Body of pancreas (tissue), 4 donors: ENCODE data around the gene TLN1. TPM values are rescaled to one million over a fixed set of nuclear protein-coding genes. Genes with fewer than 3 reads are reported as not detected.

Experiments used
- ATAC-seq: fragments of 150-250 bp; one replicate; pipeline ENCODE4 v1.9.1; 2016
- DNase-seq, 4 donors: peaks; one replicate each; pipeline ENCODE4 v3.0.0-alpha.2; 2019
- H3K27ac ChIP-seq, 4 donors: fragments of 200-600 bp; sonication (generic); 1 replicate in 3 of 4; 2 replicates in 1 of 4; pipeline versions ENCODE4 v1.5.1 to v1.6.1; 2016 to 2019; ENCODE audit warnings: mild to moderate bottlenecking in 1 of 4, mixed read lengths in 1 of 4, moderate library complexity in 1 of 4
- H3K27me3 ChIP-seq, 2 donors: fragments of 200-600 bp; sonication (generic); one replicate each; pipeline ENCODE4 v1.6.0; 2016; ENCODE audit warnings: mild to moderate bottlenecking in 1 of 2
- H3K36me3 ChIP-seq, 2 donors: fragments of 200-600 bp; sonication (generic); replicated peaks in 1 of 2; 2 replicates each; pipeline ENCODE4 v1.5.1; 2016; ENCODE audit warnings: low read depth in 2 of 2; ENCODE audit not compliant: insufficient read depth in 1 of 2
- H3K4me1 ChIP-seq: fragments of 200-600 bp; sonication (generic); one replicate; pipeline ENCODE4 v1.6.0; 2016
- H3K4me3 ChIP-seq, 2 donors: fragments of 200-600 bp; sonication (generic); 1 replicate in 1 of 2; 2 replicates in 1 of 2; pipeline ENCODE4 v1.5.1; 2016 to 2019
- H3K9me3 ChIP-seq, 3 donors: fragments of 200-600 bp; sonication (generic); 1 replicate in 2 of 3; 2 replicates in 1 of 3; pipeline ENCODE4 v1.5.1; 2016
- CTCF ChIP-seq, 7 experiments: fragments of 450-650 bp in 4 of 7; fragments of 200-600 bp in 3 of 7; sonication (generic) in 3 of 7; IDR thresholded peaks; one replicate each; pipeline ENCODE4 v1.5.1; 2016 to 2019; ENCODE audit warnings: antibody characterized with exemption in 7 of 7
- POLR2A ChIP-seq, 3 donors: fragments of 450-650 bp; IDR thresholded peaks; one replicate each; pipeline ENCODE4 v1.6.1; 2016; ENCODE audit warnings: antibody characterized with exemption in 3 of 3, mild to moderate bottlenecking in 2 of 3
- WGBS, 2 donors: methylation state at CpG; one replicate each; pipeline ENCODE4 v1.1.5; 2017; 5-methylcytosine and 5-hydroxymethylcytosine counted together
- intact Hi-C: fragments of 100-400 bp; cut with DNase I; formaldehyde crosslinking; loops from one replicate; pipeline ENCODE4 v1.15.1; 2023
- total RNA-seq, 2 donors: library from RNA; depleted of rRNA; stranded (reverse); fragments of >200 nt; gene quantifications; one replicate each; pipeline ENCODE4 v1.1.0, GENCODE V29; 2016

TLN1 gene
- total RNA-seq, 2 donors from 2014 or later, result 93.7 to 130 TPM

- Histone ChIP-seq H3K27me3 (no peaks in the 10 kb centered on the region), H3K27ac (peak overlapping the region; percentile 19 to 90 (median 52)), H3K9me3 (no peaks in the 10 kb centered on the region), H3K4me1 (peaks cover 46% of the 10 kb centered on the region), H3K4me3 (no peak overlapping the region), H3K36me3 (no peaks in the 10 kb centered on the region)
- no peak for DNase-seq
- intact Hi-C loops, result loop anchor here (5.0 kb wide), 1 partner anchor 35 kb away; no protein-coding TSS in a partner anchor
- ATAC-seq, result no peak
- TF ChIP-seq POLR2A (IDR thresholded peaks at IDR 0.05) (no peak), CTCF (IDR thresholded peaks at IDR 0.05) (no peak)
- 19 to 58% methylated on average over 1 to 3 of the region's 3 CpGs for WGBS, 2 donors
Observed at GRCh38 chr9:35661756-35662350, 70.1 kb downstream of the TLN1 start.

GRCh38 chr9:35660966-35661415 is 71.0 kb downstream of the TLN1 start:
- no peak for ATAC-seq
- Histone ChIP-seq H3K4me1 (peaks cover 49% of the 10 kb centered on the region), H3K9me3 (no peaks in the 10 kb centered on the region), H3K27me3 (no peaks in the 10 kb centered on the region), H3K27ac (peak overlapping the region; percentile 48 to 90 (median 58)), H3K4me3 (no peak overlapping the region), H3K36me3 (no peaks in the 10 kb centered on the region)
- DNase-seq, result peak; percentile 43 to 79 (median 70)
- TF ChIP-seq CTCF (IDR thresholded peaks at IDR 0.05), result peak in 6 of 7 experiments; percentile 22 to 69 (median 52)
- TF ChIP-seq POLR2A (IDR thresholded peaks at IDR 0.05), result peak in 1 of 3 donors; percentile 43
- intact Hi-C loops, result loop anchor here (5.0 kb wide), 1 partner anchor 36 kb away; no protein-coding TSS in a partner anchor
- 19 to 47% methylated on average over 9 of the region's 9 CpGs for WGBS, 2 donors

- Histone ChIP-seq H3K4me3 (no peak overlapping the region), H3K36me3 (no peaks in the 10 kb centered on the region), H3K27me3 (no peaks in the 10 kb centered on the region), H3K9me3 (no peaks in the 10 kb centered on the region), H3K27ac (peak overlapping the region; percentile 90 to 99 (median 96)), H3K4me1 (peaks cover 37% of the 10 kb centered on the region)
- intact Hi-C loops, result no loop called here
- no peak for TF ChIP-seq POLR2A (IDR thresholded peaks at IDR 0.05)
- TF ChIP-seq CTCF (IDR thresholded peaks at IDR 0.05), result no peak
- DNase-seq, result no peak
- no peak for ATAC-seq
- 50 to 53% methylated on average over 3 of the region's 3 CpGs for WGBS, 2 donors
Observed at GRCh38 chr9:35659340-35659739, 72.7 kb downstream of the TLN1 start.

GRCh38 chr9:35658968-35659220 is 73.1 kb downstream of the TLN1 start:
- Histone ChIP-seq H3K9me3 (no peaks in the 10 kb centered on the region), H3K27ac (peak overlapping the region; percentile 90 to 99 (median 96)), H3K4me3 (peak overlapping the region; percentile 44 to 73), H3K4me1 (peaks cover 37% of the 10 kb centered on the region), H3K36me3 (no peaks in the 10 kb centered on the region), H3K27me3 (no peaks in the 10 kb centered on the region)
- DNase-seq, result peak; percentile 41 to 50 (median 49)
- WGBS, 2 donors, result 0 to 2% methylated on average over 2 of the region's 2 CpGs
- no peak for TF ChIP-seq CTCF (IDR thresholded peaks at IDR 0.05)
- no peak for TF ChIP-seq POLR2A (IDR thresholded peaks at IDR 0.05)
- ATAC-seq, result no peak
- intact Hi-C loops, result no loop called here
